ENCODE data around the gene SFI1. TPM values are rescaled to one million over a fixed set of nuclear protein-coding genes. Genes with fewer than 3 reads are reported as not detected.

Gene SFI1
- total and polyA plus RNA-seq, 2 of the 8 experiments (the other 6 are each of a cell fraction or from before 2014, with no cell fraction given): 10.4 to 30.1 TPM

- Histone ChIP-seq H3K27ac (ENCODE audit: low read depth, low read length) (peak overlapping the region; percentile 40), H2AK5ac (ENCODE audit: low read depth, low read length) (no peak overlapping the region), H2AFZ (ENCODE audit: low read length) (peak overlapping the region; percentile 96), H3K4ac (replicated peaks; ENCODE audit: insufficient read length, low read depth, low read length) (no peak overlapping the region), H3K18ac (ENCODE audit: extremely low read depth, low read length) (peak overlapping the region; percentile 33; the same call in 1 of the 2 replicates), H3K79me1 (ENCODE audit: low read depth, low read length) (peaks cover 3% of the 10 kb centered on the region; the same call in 1 of the 2 replicates), H2BK15ac (ENCODE audit: low read length) (no peak overlapping the region), H3K4me3 (ENCODE audit: extremely low read depth in 1 of 4, insufficient read depth in 2 of 4, low read depth in 3 of 4, low read length in 4 of 4) (peak overlapping the region; percentile 51 to 97 (median 90)), H3K27me3 (replicated peaks in 1 of 4; ENCODE audit: control insufficient read depth in 3 of 4, extremely low read depth in 1 of 4, insufficient read depth in 3 of 4, low read length in 3 of 4) (no peaks in the 10 kb centered on the region), H4K8ac (ENCODE audit: extremely low read depth, insufficient read depth, low read length) (peak overlapping the region; percentile 41; the same call in 1 of the 2 replicates), H2BK12ac (ENCODE audit: low read depth, low read length) (peak overlapping the region; percentile 21; the same call in 1 of the 2 replicates), H3K9ac (replicated peaks in 1 of 4; ENCODE audit: extremely low read depth in 1 of 4, low read depth in 3 of 4, low read length in 3 of 4) (no peak overlapping the region; a peak in 1 of 7 replicates), H2BK20ac (ENCODE audit: low read length) (no peak overlapping the region), H4K91ac (replicated peaks; ENCODE audit: insufficient read length, low read length) (no peak overlapping the region), H3K79me2 (ENCODE audit: control insufficient read depth in 1 of 2, insufficient read depth in 2 of 2, low read length in 2 of 2) (peaks cover 23 to 43% of the 10 kb centered on the region in 2 experiments), H2BK120ac (replicated peaks; ENCODE audit: low read depth, low read length) (no peak overlapping the region), H3K56ac (replicated peaks; ENCODE audit: insufficient read length, low read depth, low read length) (no peak overlapping the region), H2BK5ac (ENCODE audit: low read depth, low read length) (peak overlapping the region; percentile 3; the same call in 1 of the 2 replicates), H4K5ac (ENCODE audit: insufficient read length, low read depth, low read length) (no peak overlapping the region), H3K4me2 (ENCODE audit: insufficient read depth in 1 of 2, low read depth in 2 of 2, low read length in 2 of 2) (peak overlapping the region; percentile 68 to 80), H3K23me2 (ENCODE audit: low read depth, low read length) (peaks cover 8% of the 10 kb centered on the region), H3K14ac (ENCODE audit: insufficient read length) (no peak overlapping the region), H4K20me1 (replicated peaks in 1 of 2; ENCODE audit: control insufficient read depth in 1 of 2, insufficient read depth in 2 of 2, low read length in 2 of 2) (peaks cover 5 to 7% of the 10 kb centered on the region in 2 experiments), H3K4me1 (replicated peaks in 1 of 4; ENCODE audit: control insufficient read depth in 3 of 4, insufficient read depth in 4 of 4, low read length in 3 of 4) (peaks cover 3 to 7% (median 7%) of the 10 kb centered on the region in 4 experiments; a peak in 5 of 7 replicates), H3K36me3 (ENCODE audit: control insufficient read depth in 2 of 4, insufficient read depth in 4 of 4, low read length in 3 of 4) (no peaks in the 10 kb centered on the region), H3K9me3 (ENCODE audit: insufficient read depth in 2 of 2, low read depth in 1 of 2, low read length in 1 of 2) (no peaks in the 10 kb centered on the region), H3K23ac (ENCODE audit: insufficient read length) (no peak overlapping the region)
- TF ChIP-seq GTF2F1 (IDR thresholded peaks at IDR 0.05; ENCODE audit: borderline replicate concordance, low read depth, low read length) (no peak), POLR2A (IDR thresholded peaks at IDR 0.05; ENCODE audit: control extremely low read depth in 1 of 2, low read depth in 2 of 2, low read length in 2 of 2) (no peak), TBP (IDR thresholded peaks at IDR 0.05; ENCODE audit: low read depth, low read length) (no peak), BCL11A (IDR thresholded peaks at IDR 0.05; ENCODE audit: low read depth in 2 of 2, low read length in 2 of 2) (no peak), KDM1A (IDR thresholded peaks at IDR 0.05; ENCODE audit: borderline replicate concordance, low read length) (0 out of 2 replicates have a peak, but pooled peaks have one; percentile 12), NRF1 (IDR thresholded peaks at IDR 0.05; ENCODE audit: low read depth, low read length) (no peak), TAF1 (IDR thresholded peaks at IDR 0.05; ENCODE audit: low read depth, low read length) (no peak), TCF12 (IDR thresholded peaks at IDR 0.05; ENCODE audit: low read depth, low read length) (no peak), CBX5 (IDR thresholded peaks at IDR 0.05; ENCODE audit: low read depth, low read length) (no peak)
- ChIA-PET CTCF (ENCODE audit: partially characterized antibody) (interaction anchor here (0.6 to 3.4 kb wide), 7 partner anchors 14 to 573 kb away, joined by 3 to 15 read pairs (median 4); no protein-coding TSS in a partner anchor), POLR2A (ENCODE audit: partially characterized antibody) (interaction anchor here (0.6 to 3.8 kb wide), 15 partner anchors 9 to 335 kb away, joined by 3 to 24 read pairs (median 3); partner anchors contain the start of gene DEPDC5)
- 77% methylated on average over 8 of the region's 8 CpGs; no CpG with 5 or more reads in 1 of the 2 experiments for WGBS, 2 experiments (ENCODE audit: extremely low coverage in 1 of 2, insufficient coverage in 1 of 2, insufficient read length in 1 of 2, insufficient replicate concordance in 2 of 2, low coverage in 1 of 2, low lambda C conversion rate in 2 of 2, missing lambda C conversion rate in 1 of 2)
- FAIRE-seq (no peak), DNase-seq (ENCODE audit: low read depth in 1 of 2, low spot score in 2 of 2) (no peak)
Observed at GRCh38 chr22:31662668-31663037, 166.3 kb downstream of the SFI1 start.
